CD4-positive, alpha-beta T cell treated with Interleukin-4 for 4 hours (primary cell): ENCODE measurements around the gene SLC27A1.
"Not testable (repeated sequence)": the region's sequence is repeated elsewhere in the genome, so short reads cannot be mapped to it uniquely, and the experiment has no call there.

ENCODE experiments used
- DNase-seq: peaks from one replicate; pipeline ENCODE4 v3.0.0-alpha.2; 2020

The SLC27A1 gene

DNA sequence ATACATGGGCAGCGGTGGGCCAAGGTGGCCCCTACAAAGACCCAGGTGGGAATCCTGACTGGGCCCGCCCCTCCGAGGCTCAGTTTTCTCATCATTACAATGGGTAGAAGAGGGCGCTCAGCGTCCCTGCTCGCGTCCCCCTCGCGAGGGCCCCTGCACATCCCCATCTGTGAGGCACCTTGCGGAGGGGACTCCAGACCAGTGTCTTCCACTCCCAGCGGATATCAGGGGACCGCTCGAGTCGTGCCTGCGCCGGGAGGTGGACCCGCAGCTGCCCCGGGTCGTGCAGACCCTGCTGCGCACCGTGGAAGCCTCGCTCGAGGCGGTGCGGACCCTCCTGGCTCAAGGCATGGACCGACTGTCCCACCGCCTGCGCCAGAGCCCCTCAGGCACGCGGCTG is 69.8 kb downstream of the SLC27A1 start:
- DNase-seq, result no peak

DNA sequence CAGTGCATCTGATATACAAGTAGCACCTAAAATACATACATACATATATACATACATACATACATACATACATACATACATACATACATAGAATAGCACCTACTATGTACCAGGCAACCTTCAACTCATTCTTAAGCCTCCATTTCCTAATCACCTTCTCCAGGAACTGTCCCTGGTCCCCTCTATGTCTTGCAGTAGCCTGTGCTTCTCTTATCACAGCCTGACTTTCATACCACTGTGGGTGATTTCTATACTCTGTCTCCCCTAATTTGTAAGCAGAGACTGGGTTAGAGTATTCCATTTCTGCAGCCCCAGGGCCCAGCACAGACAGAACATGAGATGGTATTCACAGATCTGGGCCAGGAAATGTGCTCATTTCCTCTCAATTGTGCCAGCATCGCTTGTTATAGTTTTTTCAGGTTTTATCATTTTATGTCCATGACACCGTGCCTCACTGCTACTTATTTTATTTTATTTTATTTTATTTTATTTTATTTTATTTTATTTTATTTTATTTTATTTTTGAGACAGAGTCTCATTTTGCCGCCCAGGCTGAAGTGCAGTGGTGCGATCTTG is 70.9 kb downstream of the SLC27A1 start:
- DNase-seq, result no peak

DNA sequence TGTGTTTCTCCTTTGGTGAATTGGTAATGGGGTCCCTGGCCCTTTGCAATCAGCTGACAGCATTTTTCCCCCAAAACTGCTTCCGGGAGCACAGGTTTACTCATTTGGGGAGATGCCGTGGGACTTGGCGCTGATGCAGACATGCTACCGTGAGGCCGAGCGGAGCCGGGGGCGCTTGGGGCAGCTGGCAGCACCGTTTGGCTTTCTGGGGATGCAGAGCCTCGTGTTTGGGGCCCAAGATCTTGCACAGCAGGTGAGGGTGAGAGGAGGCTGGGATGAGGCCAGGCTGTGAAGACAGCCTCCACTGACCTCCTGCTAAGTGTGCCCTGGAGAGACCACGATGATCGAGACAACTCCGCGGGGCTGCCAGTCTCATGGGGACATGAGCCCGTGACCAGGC is 71.7 kb downstream of the SLC27A1 start:
- no peak for DNase-seq

DNA sequence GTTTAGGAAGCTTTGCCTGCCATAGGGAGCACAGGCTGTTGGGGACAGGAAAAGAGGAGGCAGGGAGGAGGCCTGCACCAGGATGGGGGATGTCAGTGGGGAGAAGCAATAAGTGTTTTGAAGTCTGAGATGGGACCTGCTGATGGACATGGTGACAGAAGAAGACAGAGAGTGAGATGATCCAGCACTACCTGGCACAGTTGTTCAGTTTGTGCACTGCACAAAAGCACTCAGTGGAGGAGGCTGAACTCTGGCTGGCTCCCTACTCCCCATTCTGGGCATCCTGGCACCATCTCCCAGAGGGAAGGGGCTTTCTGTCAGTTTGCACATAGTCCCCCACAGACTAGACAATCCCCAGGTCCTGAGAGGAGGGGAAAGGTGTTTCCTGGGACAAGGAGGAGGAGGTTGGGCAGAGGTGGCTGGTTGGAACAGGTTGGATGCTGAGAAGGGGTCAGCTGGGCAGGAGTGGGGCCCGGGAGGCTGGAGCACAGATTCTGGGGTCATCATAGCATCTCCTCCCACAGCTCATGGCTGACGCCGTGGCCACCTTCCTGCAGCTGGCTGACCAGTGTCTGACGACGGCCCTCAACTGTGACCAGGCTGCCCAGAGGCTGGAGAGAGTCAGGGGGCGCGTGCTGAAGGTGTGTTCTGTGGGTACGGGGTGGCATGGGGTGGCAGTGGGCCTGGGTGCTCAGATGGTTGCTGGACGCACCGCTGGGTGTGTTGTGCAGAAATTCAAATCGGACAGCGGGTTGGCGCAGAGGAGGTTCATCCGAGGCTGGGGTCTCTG is 72.7 kb downstream of the SLC27A1 start:
- DNase-seq, result no peak

DNA sequence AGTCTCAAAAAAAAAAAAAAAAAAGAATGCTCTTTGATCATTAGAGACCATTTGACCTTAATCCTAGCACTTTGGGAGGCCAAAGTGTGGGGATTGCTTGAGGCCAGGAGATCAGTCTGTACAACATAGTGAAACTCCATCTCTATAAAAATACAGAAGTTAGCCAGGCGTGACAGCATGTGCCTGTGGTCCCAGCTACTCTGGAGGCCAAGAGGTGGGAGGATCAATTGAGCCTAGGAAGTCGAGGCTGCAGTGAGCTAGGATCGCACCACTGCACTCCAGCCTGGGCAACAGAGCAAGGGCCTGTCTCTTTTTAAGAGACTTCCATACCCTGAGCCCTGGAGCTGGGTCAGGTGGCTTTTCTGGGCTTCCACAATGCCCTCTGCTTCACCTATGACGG is 73.7 kb downstream of the SLC27A1 start:
- DNase-seq, result no peak

DNA sequence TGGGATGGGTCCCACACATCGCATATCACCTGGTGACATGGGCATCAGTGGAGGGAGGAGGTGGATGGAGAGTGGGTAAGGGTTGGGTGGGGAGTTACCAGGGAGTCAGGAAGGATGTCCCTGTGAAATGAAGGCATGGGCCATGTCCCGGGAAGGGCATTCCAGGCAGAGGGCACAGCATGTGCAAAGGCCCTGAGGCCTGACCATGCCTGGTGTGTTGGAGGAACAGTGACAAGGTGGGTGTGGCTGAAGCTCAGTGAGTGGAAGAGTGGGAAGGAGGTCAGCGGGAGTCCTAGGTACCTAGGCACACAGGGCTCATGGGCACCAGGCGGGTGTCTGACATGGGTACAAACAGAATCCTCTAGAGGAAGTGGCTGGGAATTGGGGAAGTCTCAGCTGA is 74.1 kb downstream of the SLC27A1 start:
- no peak for DNase-seq

DNA sequence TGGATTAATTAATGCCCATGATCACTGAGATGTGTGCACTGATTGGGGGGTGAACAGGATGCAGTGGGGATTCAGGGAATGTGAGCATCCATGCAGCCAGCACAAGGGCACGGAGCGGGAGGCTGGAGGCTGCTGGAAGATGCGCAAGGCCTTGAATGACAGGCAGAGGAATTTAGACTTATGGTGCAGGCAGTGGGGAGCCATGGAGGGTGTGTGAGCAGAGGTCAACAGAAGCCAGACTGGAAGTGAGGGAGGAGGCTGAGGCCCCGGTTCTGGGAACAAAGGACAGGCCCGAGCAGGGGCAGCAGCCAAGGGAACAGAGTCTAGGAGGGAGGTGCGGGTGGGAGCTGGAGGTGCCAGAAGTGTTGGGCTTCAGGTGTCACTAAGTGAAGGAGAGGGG is 77.8 kb downstream of the SLC27A1 start:
- DNase-seq, result no peak

DNA sequence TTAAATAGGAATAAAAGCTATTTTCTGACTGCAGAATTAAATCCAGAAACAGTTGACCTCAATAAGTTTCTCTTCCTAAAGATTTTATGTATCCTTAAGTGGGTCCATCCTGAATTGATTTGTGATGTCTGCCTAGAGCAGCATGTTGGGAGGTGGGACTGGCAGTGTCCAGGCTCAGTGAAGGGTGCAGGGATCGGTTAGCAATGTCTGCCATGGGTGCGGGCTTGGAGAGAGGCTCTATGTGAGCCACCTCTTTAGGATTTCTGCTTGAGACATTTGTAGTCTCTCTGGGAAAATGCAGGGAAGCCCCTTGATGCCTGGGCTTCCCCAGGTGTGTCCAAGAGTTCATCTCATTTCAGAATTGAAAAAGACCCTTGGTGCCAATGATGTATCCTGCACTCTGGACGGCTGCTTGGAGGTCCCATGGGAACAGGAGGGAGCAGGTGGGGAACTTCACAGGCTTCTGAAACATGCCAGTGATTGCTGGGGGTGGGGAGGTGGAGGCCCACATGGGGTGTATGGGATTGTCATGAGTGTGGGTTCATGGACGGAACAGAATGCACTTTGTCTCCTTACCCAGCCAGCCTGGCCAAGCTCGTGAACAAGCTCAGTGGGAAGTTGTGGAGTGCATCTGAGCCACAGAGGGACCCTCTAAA is 78.9 kb downstream of the SLC27A1 start:
- no peak for DNase-seq

DNA sequence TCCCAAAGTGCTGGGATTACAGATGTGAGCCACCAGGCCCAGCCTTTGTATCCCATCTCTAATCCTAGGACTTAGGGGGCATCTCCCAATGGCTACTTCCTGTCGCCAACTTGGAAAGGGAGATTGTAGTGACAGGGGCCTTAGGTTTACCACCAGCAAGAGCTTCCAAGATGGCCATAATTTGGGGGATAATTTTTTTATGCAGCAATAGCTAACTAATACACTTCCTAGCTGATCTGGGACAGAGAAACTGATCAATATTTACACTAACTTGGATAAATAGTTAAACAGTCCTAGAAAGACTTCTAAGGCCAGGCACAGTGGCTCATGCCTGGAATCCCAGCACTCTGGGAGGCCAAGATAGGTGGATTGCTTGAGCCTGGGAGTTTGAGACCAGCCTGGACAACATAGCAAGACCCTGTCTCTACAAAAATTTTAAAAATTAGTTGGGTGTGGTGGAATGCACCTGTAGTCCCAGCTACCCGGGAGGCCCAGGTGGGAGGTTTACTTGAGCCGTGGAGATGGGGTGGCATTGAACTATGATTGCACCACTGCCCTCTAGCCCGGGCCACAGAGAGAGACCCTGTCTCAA is 79.8 kb downstream of the SLC27A1 start:
- DNase-seq, result no peak

DNA sequence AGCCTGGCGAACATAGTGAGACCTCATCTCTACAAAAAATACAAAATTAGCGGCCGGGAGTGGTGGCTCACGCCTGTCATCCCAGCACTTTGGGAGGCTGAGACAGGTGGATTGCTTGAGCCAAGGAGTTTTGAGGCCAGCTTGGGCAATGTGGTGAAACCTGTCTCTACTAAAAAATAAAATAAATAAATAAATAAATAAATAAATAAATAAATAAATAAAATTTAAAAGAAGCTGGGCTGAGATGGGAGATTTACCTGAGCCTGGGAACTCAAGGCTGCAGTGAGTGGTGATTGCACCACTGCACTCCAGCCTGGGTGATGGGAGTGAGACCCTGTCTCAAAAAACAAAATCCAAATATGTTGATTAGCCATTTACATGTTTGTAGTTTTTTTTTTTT is 82.4 kb downstream of the SLC27A1 start:
- not testable (repeated sequence) for DNase-seq

DNA sequence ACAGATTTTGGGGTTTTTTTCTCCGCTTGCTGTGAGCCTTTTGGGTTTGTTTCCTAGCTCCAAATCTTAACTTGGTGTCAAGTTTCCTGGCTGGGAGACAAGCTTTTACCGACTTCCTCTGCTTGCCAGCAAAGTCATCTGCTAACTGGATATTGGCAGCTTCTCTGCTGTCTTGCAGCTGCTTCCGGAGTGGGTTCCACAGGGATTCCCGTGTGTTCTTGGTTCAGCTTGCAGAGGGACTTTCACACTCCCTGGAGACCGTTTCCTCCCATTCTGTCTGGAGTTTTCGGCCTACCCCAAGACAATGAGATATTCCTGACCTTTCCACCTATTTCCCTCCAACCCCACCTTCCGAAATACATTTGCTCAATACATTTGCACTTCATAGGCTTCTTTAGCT is 82.9 kb downstream of the SLC27A1 start:
- no peak for DNase-seq

DNA sequence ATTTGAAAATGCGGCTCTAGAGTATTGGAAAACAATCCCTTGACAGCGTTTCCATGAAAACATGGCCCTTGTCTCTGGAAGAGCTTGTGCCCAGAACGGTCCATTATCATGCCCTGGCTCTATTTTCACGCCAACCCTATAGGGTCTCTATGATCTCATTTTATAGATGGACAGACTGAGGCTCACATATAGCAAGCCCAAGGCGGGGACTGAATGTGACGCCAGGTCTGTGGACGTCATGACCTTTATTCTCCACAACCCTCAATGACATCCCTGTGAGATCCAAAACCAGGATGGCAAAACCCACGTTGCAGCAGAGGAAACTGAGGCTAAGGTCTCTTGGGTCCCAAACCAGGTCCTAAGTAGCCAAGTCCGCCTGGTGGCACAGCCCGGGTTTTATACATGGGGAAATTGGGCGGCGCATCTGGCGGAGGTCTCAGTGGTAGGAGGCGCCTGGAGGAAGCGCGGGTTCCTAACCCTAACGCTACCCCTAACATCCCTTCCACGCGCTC is 84.7 kb downstream of the SLC27A1 start:
- DNase-seq, result no peak

DNA sequence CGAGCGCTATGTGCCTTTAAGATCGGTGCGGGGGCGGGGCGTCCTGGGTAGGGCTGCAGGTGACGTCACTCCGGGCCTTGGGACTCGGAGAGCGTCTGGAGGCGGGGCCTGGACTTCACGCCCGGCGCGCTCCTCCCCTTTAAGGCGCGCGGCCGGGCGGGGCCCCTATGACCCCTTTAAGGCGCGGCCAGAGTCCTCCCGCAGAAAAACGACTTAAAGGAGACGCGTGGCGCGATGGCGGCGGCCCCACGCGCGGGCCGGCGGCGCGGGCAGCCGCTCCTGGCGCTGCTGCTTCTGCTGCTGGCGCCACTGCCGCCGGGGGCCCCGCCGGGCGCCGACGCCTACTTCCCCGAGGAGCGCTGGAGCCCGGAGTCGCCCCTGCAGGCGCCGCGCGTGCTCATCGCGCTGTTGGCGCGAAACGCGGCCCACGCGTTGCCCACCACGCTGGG is 85.2 kb downstream of the SLC27A1 start, which contains the start of gene COLGALT1:
TSS of gene COLGALT1 (plus strand) at position 170 of the 449 bp plus-strand sequence. CDS start at position 235, 65 bp downstream.
- peak; percentile 95 for DNase-seq
